DND-41 (cell line): ENCODE data around the gene CFAP20DC.

Experiments used
- CTCF ChIP-seq: IDR thresholded peaks from 2 replicates; pipeline ENCODE4 v1.5.1; 2012; ENCODE audit warnings: borderline replicate concordance, low read length, moderate library complexity, mild to moderate bottlenecking; ENCODE audit not compliant: poor library complexity, severe bottlenecking; ENCODE audit errors: extremely low read depth
- EZH2 ChIP-seq: IDR thresholded peaks from 3 replicates; pipeline ENCODE4 v1.6.1; 2012; ENCODE audit warnings: borderline replicate concordance, low read depth, mild to moderate bottlenecking, moderate library complexity, low read length, inconsistent platforms; ENCODE audit not compliant: severe bottlenecking

- TF ChIP-seq CTCF (no peak), EZH2 (no peak)
Observed at GRCh38 chr3:58988041-58988440, 61.8 kb downstream of the CFAP20DC start.
